NCI-H748 treated with DMSO at 0.1 percent for 48 hours (cell line): Measurements from ENCODE around the gene ASNSD1.
"Not testable (repeated sequence)": the region's sequence is repeated elsewhere in the genome, so short reads cannot be mapped to it uniquely, and the experiment has no call there.

Experiments used
- DNase-seq: peaks from one replicate; lab custom pipeline; 2025; lab: John Stamatoyannopoulos, UW

ASNSD1 gene

GRCh38 chr2:189648846-189649509 is 12.3 kb upstream of the ASNSD1 start:
- no peak for DNase-seq

DNA sequence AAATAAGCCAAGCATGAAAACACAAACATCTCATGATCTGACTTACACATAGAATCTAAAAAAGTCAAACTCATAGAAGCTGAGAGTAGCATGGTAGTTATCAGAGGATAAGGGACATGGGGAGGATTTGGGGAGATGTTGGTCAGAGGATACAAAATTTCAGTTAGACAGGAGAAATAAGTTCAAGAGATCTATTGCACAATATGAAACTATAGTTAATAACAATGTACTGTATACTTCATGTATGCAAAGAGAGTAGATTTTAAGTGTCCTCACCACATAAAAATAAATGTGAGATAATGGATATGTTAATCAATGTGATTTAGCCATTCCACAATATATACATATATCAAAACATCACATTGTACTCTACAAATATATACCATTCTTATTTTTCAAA is 10.0 kb upstream of the ASNSD1 start:
- DNase-seq, result no peak

DNA sequence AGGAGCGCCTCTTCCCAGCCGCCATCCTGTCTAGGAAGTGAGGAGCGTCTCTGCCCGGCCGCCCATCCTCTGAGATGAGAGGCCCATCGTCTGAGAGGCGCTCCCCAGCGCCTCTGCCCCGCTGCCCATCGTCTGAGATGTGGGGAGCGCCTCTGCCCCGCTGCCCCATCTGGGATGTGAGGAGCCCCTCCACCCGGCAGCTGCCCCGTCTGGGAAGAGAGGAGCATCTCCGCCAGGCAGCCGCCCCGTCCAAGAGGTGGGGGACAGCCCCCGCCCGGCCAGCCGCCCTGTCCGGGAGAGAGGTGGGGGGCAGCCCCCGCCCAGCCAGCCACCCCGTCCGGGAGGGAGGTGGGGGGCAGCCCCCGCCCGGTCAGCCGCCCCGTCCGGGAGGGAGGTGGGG is 7.8 kb upstream of the ASNSD1 start:
- DNase-seq, result not testable (repeated sequence)

DNA sequence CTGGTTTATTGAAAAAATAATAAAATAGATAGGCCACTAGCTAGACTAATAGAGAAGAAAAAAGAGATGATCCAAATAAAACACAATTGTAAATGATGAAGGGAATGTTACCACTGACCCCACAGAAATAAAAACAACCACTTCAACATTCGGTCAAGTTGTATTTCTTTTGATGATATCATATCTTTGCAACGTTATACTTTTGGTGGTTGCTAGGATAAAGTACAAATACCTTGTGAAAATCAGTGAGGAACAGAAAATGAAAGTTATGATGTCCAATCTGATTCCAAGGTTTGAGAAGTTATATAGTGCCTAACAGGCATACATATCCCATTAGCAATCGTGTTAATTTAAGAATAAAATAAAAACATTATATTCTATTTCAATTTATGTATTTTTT is 6.6 kb upstream of the ASNSD1 start:
- no peak for DNase-seq

DNA sequence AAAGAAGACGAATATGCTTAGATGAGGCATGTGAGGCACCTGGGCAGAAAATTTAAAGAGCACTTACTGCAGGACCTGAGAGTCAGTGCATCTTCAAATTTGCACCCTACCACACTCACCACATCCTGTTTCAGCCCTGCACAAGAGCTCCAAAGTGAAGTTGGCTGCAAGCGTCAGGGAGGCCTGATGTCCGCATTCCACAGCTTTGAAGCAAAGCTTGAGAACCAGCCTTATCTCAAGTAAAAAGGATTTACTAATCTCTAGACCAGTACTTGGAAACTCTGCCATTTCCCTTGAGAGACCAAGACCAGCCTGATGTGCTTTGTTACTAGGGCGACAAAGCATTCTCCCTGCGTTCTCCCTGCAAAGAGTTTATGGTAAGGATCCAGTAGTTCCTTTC is 3.4 kb upstream of the ASNSD1 start:
- no peak for DNase-seq

DNA sequence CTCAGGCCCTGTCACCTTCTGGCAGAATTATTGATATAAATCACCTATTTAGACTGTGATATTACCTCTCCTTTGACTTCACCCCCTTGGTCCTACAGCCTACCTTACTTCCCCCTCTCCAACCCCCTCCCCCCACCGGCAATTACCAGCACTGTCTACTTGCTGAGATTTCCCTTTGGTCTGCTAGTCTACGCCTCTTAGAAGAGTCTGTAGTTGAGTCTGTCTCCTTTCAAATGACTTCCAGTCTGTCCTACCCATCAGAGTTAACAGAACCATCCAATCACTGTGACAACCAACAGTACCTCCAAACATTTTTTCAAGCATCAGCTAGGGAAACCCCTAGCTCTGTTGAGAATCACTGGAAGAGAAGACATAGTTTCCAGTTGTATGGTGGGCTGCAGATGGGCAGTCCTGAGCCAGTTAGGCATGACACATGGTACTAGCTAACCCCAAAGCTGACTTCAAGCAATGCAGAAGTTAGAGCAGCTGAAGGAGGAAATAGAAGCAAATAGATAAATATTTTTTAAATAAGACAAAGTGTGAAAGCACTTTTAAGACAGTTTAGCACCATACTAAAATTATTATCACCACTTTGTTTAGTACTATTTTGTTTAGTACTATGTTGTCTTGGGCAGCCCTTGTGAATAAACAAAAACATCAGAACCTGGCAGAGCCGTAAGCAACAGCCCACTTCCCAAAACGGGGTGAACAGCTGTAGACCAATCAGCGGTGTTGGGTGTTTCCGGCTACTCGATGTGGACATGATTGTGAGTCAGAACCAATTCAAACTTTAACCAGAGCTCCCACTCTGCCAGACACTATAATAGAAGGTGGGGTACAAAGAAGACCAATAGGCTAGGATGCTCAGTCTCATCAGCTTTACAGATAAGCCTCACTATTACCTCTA is 2.7 kb upstream of the ASNSD1 start:
- no peak for DNase-seq

DNA sequence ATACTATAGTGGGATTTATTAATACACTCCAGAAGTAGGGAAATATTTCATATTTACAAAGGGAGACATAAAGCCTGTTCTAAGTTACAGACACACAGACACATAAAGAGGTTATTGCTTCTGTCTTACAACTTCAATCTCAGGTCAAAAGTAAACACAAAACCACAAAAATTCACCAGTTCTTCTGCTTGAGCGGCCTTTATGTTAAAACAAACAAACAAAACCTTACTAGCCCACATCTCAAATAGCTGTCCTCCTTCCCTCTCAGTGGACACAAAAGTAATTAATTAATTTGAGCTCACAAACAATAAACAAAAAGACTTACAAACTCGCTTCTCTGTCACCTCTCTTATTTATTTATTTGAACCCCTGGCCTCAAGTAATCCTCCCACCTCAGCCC is 1.5 kb upstream of the ASNSD1 start:
- DNase-seq, result no peak

- DNase-seq, result no peak
Observed at GRCh38 chr2:189660803-189661147, 484 bp upstream of the ASNSD1 start.

DNA sequence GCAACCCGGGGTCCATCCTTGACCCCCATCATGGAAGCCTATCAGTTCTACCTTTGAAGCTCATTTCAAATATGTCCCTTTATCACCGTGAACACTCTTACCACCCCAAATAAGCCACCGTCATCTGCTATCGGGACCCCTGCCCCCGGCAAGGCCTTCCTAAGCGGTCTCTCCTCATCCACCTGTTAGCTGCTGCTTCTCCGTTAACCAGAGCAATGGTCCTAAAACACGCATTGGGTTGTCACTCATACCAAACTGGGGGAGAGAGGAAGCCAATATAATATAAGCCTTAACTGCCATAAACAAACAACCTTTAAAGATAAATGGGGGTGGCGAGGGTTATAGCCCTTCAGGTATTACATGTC is 680 bp downstream of the ASNSD1 start:
- DNase-seq, result no peak

DNA sequence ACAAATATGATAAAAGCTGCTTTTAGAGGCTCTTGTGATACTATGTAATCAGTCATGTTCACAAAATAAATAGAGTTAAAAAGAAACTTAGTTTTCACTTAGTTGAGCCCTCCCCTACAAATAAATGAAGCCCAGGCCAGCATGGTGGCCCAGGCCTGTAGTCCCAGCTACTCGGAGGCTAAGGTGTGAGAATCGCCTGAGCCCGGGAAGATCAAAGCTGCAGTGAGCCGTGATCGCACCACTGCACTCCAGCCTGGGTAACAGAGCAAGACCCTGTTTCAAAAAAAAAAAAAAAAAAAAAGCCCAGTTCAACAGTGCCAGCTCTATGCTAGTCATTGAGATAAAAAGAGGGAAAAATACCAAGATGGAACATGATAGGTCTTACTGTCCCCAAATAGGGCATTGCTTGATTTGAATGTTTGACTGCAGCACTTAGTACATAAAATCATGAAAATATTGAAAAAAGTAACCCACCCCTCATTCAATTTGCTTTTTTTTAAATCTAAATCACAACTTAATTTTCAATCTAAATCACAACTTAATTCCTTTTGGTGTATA is 1.5 kb downstream of the ASNSD1 start:
- no peak for DNase-seq

- not testable (repeated sequence) for DNase-seq
Observed at GRCh38 chr2:189663319-189663718, 2.1 kb downstream of the ASNSD1 start.

DNA sequence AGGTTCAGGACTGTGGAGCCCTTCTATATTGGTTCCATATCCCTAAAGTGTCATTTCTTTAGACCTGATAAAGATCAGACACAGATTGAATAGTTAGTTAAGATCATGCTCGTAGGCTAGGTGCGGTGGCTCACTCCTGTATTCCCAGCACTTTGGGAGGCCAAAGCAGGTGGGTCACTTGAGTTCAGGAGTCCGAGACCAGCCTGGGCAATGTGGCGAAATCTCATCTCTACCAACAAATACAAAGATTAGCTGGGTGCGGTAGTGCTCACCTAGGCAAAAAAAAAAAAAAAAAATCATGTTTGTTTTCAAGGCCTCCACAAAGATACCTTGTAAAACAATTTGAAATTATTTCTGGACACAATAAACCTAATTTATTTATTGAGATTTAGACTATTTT is 8.7 kb downstream of the ASNSD1 start:
- no peak for DNase-seq

- no peak for DNase-seq
Observed at GRCh38 chr2:189673661-189674373, 12.6 kb downstream of the ASNSD1 start.

DNA sequence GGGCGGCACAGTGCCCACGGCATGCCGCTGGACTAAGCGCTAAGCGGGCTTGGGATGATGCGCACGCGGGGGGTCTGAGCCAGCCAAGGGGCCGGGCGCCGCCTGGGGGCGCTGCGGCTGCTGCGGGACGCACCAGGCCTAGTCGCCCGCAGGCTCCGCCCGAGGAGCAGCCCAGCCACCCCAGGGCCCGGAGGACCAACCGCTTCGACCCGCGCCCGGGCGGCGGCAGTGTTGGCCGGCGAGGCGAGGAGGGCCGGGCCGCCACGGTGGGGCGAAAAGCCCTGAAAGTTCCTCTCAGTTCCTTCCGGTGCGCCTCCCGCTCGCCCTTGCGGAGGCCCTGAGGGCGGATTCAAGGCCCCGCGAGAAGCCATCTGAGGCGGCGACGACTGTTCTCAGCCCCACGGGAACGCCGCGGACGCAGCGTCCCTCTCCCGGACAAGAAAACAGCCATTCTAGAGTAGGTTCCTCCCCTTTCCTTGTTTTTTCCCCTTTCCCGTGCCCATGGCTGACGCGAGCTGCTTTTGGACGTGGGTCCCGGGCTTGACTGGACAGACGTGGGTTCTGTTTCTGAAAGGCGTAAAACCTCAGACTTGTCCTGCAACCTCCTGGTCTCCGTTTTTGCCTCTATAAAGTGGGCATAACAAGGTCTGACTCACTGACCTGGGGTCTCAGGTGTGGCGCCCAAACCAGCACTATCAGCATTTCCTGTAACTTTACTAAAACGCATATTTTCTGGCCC is 13.3 kb downstream of the ASNSD1 start, which contains the start of gene ANKAR:
Gene ANKAR (plus strand): TSS at position 297 of the 739 bp plus-strand sequence. CDS start 1,821 bp downstream, outside the sequence.
- peak; percentile 69 for DNase-seq

GRCh38 chr2:189676471-189676870 is 15.2 kb downstream of the ASNSD1 start:
- DNase-seq, result no peak

DNA sequence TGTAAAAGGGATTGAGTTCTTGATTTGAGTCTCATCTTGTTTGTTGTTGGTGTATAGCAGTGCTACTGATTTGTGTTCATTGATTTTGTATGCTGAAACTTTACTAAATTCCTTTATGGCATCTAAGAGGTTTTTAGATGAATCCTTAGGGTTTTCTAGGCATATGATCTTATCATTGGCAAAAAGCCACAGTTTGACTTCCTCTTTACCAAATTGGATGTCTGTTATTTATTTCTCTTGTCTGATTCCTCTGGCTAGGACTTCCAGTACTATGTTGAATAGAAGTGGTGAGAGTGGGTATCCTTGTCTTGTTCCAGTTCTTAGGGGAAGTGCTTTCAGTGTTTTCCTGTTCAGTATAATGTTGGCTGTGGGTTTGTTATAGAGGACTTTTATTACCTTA is 18.0 kb downstream of the ASNSD1 start:
- DNase-seq, result no peak

GRCh38 chr2:189681203-189681602 is 19.9 kb downstream of the ASNSD1 start:
- DNase-seq, result no peak

GRCh38 chr2:189681903-189682302 is 20.6 kb downstream of the ASNSD1 start:
- DNase-seq, result no peak

GRCh38 chr2:189683348-189683747 is 22.1 kb downstream of the ASNSD1 start:
- no peak for DNase-seq

GRCh38 chr2:189684811-189685210 is 23.6 kb downstream of the ASNSD1 start:
- DNase-seq, result no peak

- DNase-seq, result no peak
Observed at GRCh38 chr2:189685540-189686229, 24.4 kb downstream of the ASNSD1 start.
